GM12891 (cell line): Measurements from ENCODE around the gene ZEB1.

ENCODE experiments used
- DNase-seq: peaks from one replicate; pipeline ENCODE4 v3.0.0; 2011; ENCODE audit warnings: low spot score; ENCODE audit not compliant: insufficient read length
- FAIRE-seq: peaks from 2 replicates; lab custom pipeline; 2011; peaks lifted over from hg19 to GRCh38; lab: Jason Lieb, UNC
- PAX5 ChIP-seq: IDR thresholded peaks from 2 replicates; pipeline ENCODE4 v1.6.1; 2011; ENCODE audit warnings: low read length, moderate library complexity, mild to moderate bottlenecking; ENCODE audit not compliant: insufficient read depth, severe bottlenecking
- POLR2A ChIP-seq: IDR thresholded peaks from 2 replicates; pipeline ENCODE4 v1.6.1; 2011; ENCODE audit warnings: low read depth, low read length, control low read depth
- POLR2AphosphoS5 ChIP-seq: IDR thresholded peaks from 2 replicates; pipeline ENCODE4 v1.6.1; 2011; ENCODE audit warnings: low read depth, low read length, control low read depth
- POU2F2 ChIP-seq: IDR thresholded peaks from 2 replicates; pipeline ENCODE4 v1.6.1; 2011; ENCODE audit warnings: low read depth, mild to moderate bottlenecking, control low read depth, low read length, moderate library complexity
- SPI1 ChIP-seq: IDR thresholded peaks from 2 replicates; pipeline ENCODE4 v1.6.1; 2011; ENCODE audit warnings: low read depth, low read length, control low read depth
- TAF1 ChIP-seq: IDR thresholded peaks from 2 replicates; pipeline ENCODE4 v1.6.1; 2011; ENCODE audit warnings: low read depth, low read length, control low read depth

ZEB1 gene

GRCh38 chr10:31291123-31291522, 27.9 kb upstream of the ZEB1 start:
- DNase-seq (no peak), FAIRE-seq (no peak)
- TF ChIP-seq PAX5, result no peak
- TF ChIP-seq POLR2A, result no peak
- no peak for TF ChIP-seq SPI1
- no peak for TF ChIP-seq POU2F2
- TF ChIP-seq TAF1, result no peak
- no peak for TF ChIP-seq POLR2AphosphoS5

GRCh38 chr10:31294558-31294957, 24.5 kb upstream of the ZEB1 start:
- TF ChIP-seq TAF1, result no peak
- TF ChIP-seq PAX5, result no peak
- TF ChIP-seq POLR2A, result no peak
- no peak for TF ChIP-seq SPI1
- no peak for TF ChIP-seq POLR2AphosphoS5
- no peak for TF ChIP-seq POU2F2
- DNase-seq, result no peak
- no peak for FAIRE-seq

- DNase-seq (no peak), FAIRE-seq (no peak)
- TF ChIP-seq SPI1 (no peak), POU2F2 (no peak), POLR2AphosphoS5 (no peak), POLR2A (no peak), TAF1 (no peak), PAX5 (no peak)
Observed at GRCh38 chr10:31296754-31297153, 22.3 kb upstream of the ZEB1 start.

- FAIRE-seq (no peak), DNase-seq (no peak)
- TF ChIP-seq POU2F2, result no peak
- no peak for TF ChIP-seq TAF1
- TF ChIP-seq PAX5, result no peak
- no peak for TF ChIP-seq POLR2AphosphoS5
- TF ChIP-seq SPI1, result no peak
- TF ChIP-seq POLR2A, result no peak
Observed at GRCh38 chr10:31299119-31299518, 19.9 kb upstream of the ZEB1 start.

- no peak for DNase-seq
- TF ChIP-seq PAX5, result no peak
- no peak for TF ChIP-seq TAF1
- FAIRE-seq, result no peak
Observed at GRCh38 chr10:31303212-31303611, 15.8 kb upstream of the ZEB1 start.

- no peak for FAIRE-seq
- TF ChIP-seq POU2F2 (no peak), POLR2AphosphoS5 (no peak), PAX5 (no peak), TAF1 (no peak), POLR2A (no peak), SPI1 (no peak)
- no peak for DNase-seq
Observed at GRCh38 chr10:31304291-31304970, 14.6 kb upstream of the ZEB1 start.

GRCh38 chr10:31313396-31313795, 5.6 kb upstream of the ZEB1 start:
- no peak for FAIRE-seq
- TF ChIP-seq SPI1 (no peak), POLR2AphosphoS5 (no peak)

GRCh38 chr10:31314256-31315150, 4.5 kb upstream of the ZEB1 start:
- FAIRE-seq (no peak), DNase-seq (no peak)
- no peak for TF ChIP-seq PAX5

More at GRCh38 chr10:31313396-31313795, 5.6 kb upstream of the ZEB1 start:
- no peak for DNase-seq

GRCh38 chr10:31315453-31315852, 3.6 kb upstream of the ZEB1 start:
- TF ChIP-seq POLR2A, result no peak
- no peak for TF ChIP-seq TAF1
- TF ChIP-seq SPI1, result no peak
- no peak for TF ChIP-seq POU2F2
- TF ChIP-seq PAX5, result no peak
- TF ChIP-seq POLR2AphosphoS5, result no peak
- DNase-seq (no peak), FAIRE-seq (peak; percentile 5)

GRCh38 chr10:31317171-31317570, 1.8 kb upstream of the ZEB1 start:
- DNase-seq, result no peak
- no peak for TF ChIP-seq SPI1
- no peak for FAIRE-seq
